Activated effector memory CD4-positive, alpha-beta T cell treated with Interleukin-2 at 50 U/mL for 16 hours (primary cell): Measurements from ENCODE around the gene DNLZ.
"Not testable (repeated sequence)": the region's sequence is repeated elsewhere in the genome, so short reads cannot be mapped to it uniquely, and the experiment has no call there.

Source experiments
- DNase-seq: peaks from one replicate; pipeline ENCODE4 v3.0.0-alpha.2; 2020

Gene DNLZ

GRCh38 chr9:136363106-136363948, at the start of gene DNLZ:
TSS of gene DNLZ (minus strand) at chr9:136363744. CDS start at chr9:136363714, 30 bp downstream.
- peak; percentile 85 for DNase-seq

GRCh38 chr9:136412962-136413361, 49.4 kb upstream of the DNLZ start:
- DNase-seq, result no peak

DNA sequence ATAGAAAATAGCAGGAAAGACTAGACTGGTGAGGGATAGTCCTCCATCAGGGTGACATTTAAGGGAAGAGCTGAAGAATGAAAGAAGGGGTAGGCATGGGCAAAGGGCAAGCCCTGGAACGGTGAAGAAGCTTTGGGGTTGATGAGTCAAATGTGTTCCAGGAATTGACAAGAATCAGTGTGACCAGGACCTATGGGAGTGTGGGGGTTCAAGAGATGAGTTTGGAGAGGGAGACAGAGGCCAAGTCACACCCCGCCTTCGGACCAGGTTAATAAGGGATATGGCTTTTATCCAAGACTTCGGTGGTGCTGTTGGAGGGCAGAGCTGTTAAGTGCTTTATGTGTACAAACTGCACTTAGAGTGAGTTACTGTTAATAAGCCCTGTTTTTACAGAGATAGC, 47.8 kb upstream of the DNLZ start:
- no peak for DNase-seq

DNA sequence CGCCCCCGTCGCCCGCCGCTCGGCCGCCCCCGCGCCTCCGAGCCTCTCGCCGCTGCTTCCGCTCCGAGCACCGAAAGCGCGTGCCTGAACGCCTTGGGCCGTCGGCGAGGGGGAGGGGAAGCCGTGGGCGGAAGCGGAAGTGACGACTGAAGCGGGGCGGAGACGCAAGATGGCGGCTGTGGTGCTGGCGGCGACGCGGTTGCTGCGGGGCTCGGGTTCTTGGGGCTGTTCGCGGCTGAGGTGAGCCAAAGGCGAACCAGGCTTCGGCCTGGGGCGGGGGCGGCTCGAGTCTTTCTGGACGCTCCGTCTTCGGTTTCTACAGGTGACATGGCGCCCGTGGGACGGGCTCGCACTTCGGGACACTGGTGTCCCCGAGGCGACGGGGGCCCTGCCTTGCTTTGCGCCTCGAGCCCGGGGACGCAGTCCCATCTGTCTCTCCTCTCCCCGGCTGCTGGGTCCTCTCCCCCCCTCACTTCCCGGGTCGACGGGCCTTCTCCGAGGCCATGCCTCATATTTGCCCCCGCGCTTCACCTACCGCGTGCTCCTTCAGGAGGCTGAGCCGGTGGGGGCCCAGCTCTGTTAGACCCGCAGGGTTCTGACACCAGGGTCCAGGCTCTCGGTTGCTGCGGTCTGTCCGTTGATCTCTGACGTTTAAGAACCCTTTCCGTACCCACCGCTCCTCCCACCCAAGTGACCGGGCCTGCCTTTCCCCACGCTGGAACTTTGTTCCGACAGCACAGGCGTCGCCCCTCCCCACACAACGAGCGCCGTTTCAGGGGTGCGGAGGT, 47.1 kb upstream of the DNLZ start, which contains the start of the genes ENTR1 and PMPCA:
TSS of gene ENTR1 (minus strand) at position 115 of the 788 bp plus-strand sequence. CDS start 217 bp downstream, outside the sequence.
TSS of gene PMPCA (plus strand) at position 159 of the 788 bp plus-strand sequence. CDS start at position 170, 11 bp downstream.
- DNase-seq, result peak; percentile 91

- DNase-seq, result peak; percentile 22
These were observed 46.3 kb upstream of the DNLZ start for GRCh38 chr9:136409557-136410455.

GRCh38 chr9:136407911-136408310, 44.4 kb upstream of the DNLZ start:
- no peak for DNase-seq

DNA sequence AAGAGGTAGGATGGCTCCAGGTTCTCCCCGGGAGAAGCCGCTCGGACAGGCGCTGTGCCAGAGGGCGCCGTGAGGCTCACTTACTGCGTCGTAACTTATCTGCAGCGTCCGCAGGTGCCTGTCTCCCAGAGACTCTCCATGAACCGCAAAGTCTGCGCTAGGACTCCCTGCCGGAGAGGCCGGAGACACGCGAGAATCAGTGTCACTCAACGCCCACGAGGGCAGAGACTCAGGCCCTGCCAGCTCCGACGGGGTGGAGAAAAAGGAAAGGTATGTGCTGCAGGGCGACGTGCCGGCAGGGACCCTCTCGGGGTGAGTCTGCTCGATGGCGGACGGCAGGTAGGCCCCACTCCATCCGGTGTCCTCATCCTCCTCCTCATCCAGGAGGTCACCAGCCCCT, 43.5 kb upstream of the DNLZ start:
- not testable (repeated sequence) for DNase-seq

DNA sequence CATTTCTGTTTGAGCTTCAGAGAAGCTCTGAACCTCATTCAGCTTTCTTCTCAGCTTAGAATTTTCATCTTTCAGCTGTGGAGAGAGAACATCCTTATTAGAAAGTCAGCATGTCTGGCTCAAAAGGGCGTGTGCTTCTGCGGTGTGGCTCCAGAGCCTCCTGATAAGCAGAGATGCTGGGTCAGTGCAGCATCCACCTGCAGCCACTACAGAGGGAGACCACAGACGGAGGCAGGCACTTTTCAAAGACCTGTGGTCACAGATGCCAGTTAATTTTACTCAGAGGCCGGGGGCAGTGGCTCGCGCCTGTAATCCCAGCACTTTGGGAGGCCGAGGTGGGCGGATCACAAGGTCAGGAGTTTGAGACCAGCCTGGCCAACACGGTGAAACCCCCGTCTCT, 42.4 kb upstream of the DNLZ start:
- not testable (repeated sequence) for DNase-seq

DNA sequence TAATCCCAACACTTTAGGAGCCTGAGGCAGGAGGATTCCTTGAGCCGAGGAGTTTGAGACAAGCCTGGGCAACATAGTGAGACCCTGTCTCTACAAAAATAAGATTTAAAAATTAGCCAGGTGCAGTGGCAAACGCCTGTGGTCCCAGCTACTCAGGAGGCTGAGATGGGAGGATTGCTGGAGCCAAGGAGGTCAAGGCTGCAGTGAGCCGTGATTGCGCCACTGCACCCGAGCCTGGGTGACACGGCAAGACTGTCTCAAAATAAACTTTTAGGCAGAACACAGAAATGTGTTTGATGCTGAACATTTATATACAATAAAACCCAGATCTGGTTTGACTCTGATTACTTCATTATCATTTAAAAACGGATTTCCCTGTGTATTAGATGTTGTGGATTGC, 41.9 kb upstream of the DNLZ start:
- DNase-seq, result no peak

GRCh38 chr9:136404801-136405136, 41.2 kb upstream of the DNLZ start:
- DNase-seq, result no peak

DNA sequence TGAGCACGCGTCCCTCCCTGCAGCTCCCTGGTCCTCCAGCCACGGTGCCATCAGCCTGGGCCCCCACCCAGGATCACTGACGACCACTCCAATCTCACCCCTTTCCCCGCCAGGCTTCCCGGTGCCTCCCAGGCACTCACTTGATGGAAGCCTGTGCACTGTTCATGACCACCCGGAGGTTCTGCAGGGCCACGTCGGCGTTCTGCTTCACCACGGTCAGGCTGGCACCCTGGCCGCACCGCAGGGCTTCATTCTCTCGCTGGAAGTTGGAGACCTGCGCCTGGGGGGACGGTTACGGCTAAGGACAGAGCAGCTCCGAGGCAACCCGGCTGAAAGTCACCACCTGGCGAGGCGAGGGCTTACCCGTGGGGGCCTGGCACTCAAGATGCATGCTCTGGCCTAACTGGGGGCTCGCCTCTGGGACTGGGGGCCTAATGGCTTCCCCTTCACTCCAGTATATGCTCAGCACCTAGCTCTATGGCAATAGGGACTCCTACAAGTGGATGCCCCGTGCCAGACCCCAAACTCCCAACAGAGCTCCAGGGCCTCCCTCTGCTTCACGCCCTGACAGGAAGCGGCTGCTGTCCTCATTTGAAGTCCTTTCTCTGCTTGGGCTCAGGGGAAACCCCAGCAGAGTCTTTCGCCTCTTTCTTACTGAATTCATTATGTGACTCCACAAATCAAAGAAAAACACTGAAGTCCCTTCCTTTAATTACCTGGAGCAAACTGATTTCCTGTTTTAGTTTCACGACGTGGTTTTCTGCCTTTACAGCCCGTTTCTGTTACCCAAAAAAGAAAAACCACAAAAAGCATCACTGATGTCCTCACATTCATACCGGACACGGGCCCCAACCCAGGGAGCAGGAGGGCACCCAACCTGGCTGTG, 40.6 kb upstream of the DNLZ start:
- peak; percentile 26 for DNase-seq

GRCh38 chr9:136403538-136403914, 40.0 kb upstream of the DNLZ start:
- peak; percentile 72 for DNase-seq

DNA sequence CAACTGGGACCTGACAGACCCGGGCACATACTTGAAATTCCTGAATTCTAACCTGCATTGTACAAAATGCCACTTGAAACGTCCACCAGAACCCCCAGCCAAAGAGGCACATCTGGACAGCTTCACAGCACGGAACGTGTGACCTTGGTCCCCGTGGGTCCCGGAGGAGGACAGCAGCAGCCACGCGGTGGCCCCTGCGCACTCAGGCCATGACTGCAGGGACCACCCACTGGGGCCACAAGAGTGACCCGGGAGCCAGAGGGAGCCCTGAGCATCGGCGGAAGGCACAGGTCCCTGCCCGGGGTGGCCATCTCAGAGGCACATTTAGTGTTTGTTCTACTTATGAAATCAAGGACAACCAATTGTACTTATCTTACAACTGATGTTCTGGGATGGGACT, 38.5 kb upstream of the DNLZ start:
- DNase-seq, result no peak

DNA sequence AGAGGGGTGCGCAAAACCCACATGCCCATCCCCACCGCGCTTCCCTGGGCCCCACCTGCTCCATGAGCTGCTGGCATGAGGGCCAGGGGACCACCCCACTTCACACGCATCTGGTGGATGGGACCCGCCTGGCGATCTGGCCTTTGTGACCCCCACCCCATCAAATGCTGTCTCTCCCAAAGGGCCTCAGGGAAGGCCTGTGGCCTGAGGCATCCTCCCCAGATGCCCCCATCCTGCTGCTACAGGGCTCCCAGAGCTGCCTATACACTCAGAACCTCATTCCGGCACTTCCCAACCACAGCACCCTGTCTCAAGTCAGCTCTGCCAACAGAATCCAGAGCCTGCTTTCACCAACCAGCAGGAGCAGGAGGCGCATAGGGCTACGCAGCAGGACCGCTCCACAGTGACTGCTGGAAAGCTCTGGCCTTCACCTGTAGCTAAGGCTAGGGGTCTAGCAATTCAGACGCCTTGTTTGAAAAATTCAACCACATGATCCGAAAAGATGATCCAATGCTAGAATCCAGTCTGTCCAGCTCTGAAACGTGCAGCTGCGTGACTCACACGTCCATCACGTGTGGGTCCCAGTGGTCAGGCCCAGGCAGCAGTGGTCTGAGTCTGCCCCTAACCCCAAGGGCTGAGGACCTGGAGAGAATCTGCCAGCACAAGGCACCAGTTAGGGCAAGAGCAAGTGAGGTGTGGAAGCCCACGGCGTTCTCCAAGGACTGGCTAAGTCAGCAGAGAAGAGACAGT, 37.8 kb upstream of the DNLZ start:
- no peak for DNase-seq

GRCh38 chr9:136400038-136400834, 36.7 kb upstream of the DNLZ start, which contains the start of gene SNAPC4:
TSS of gene SNAPC4 (minus strand) at chr9:136400170. CDS start at chr9:136398428, 1,742 bp downstream.
- peak; percentile 79 for DNase-seq

- DNase-seq, result peak; percentile 7
These were observed 35.9 kb upstream of the DNLZ start for GRCh38 chr9:136399176-136400037.

DNA sequence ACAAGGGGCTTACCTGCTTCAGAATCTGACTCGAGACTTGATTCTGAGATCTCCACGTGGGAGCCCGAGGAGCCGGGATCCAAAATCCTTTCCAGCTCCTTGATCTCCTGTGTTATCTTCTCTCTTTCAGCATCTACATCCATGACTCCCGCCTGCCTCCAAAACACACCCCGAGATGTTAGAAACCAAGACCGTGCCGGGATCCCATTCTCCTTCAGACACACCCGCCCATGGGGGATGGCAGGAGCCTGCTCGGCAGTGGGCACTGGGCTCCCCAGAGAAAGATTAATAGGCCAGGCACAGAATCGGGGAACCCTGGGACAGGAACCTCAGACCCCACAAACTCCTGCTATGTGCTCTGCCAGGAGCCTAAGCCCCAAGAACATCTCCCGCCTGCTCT, 34.7 kb upstream of the DNLZ start:
- DNase-seq, result no peak

- DNase-seq, result no peak
These were observed 34.1 kb upstream of the DNLZ start for GRCh38 chr9:136397643-136398042.

GRCh38 chr9:136396219-136396515, 32.6 kb upstream of the DNLZ start:
- DNase-seq, result no peak
